HG02884 (cell line): ENCODE measurements around the gene HAAO.
"Not testable (repeated sequence)": the region's sequence is repeated elsewhere in the genome, so short reads cannot be mapped to it uniquely, and the experiment has no call there.

Experiments
- ATAC-seq: cut with Tn5 transposase; IDR thresholded peaks from one replicate; pipeline ENCODE4 v1.9.1; 2021; ENCODE audit warnings: mild to moderate bottlenecking, moderate library complexity; ENCODE audit not compliant: unreplicated experiment

HAAO gene

GRCh38 chr2:42752816-42753813, 39.3 kb downstream of the HAAO start:
- ATAC-seq = no peak

- ATAC-seq = peak; percentile 71
Measured at GRCh38 chr2:42752314-42752713, 40.1 kb downstream of the HAAO start.

GRCh38 chr2:42748840-42749239, 43.5 kb downstream of the HAAO start:
- ATAC-seq = no peak

- no peak for ATAC-seq
Measured at GRCh38 chr2:42747422-42747821, 45.0 kb downstream of the HAAO start.

- ATAC-seq = no peak
Measured at GRCh38 chr2:42744545-42745082, 47.8 kb downstream of the HAAO start.

GRCh38 chr2:42743659-42743990, 48.8 kb downstream of the HAAO start:
- ATAC-seq = no peak

GRCh38 chr2:42742740-42743658, 49.4 kb downstream of the HAAO start:
- no peak for ATAC-seq

- ATAC-seq = no peak
Measured at GRCh38 chr2:42741140-42741539, 51.2 kb downstream of the HAAO start.

- no peak for ATAC-seq
Measured at GRCh38 chr2:42736598-42737322, 55.6 kb downstream of the HAAO start.

GRCh38 chr2:42733852-42734251, 58.5 kb downstream of the HAAO start:
- ATAC-seq = no peak

GRCh38 chr2:42731316-42731715, 61.1 kb downstream of the HAAO start:
- not testable (repeated sequence) for ATAC-seq

GRCh38 chr2:42726680-42727079, 65.7 kb downstream of the HAAO start:
- ATAC-seq = no peak

GRCh38 chr2:42725657-42726056, 66.7 kb downstream of the HAAO start:
- ATAC-seq = no peak

- ATAC-seq = no peak
Measured at GRCh38 chr2:42724886-42725285, 67.5 kb downstream of the HAAO start.

GRCh38 chr2:42723465-42723864, 68.9 kb downstream of the HAAO start:
- ATAC-seq = no peak

GRCh38 chr2:42722320-42723190, 69.8 kb downstream of the HAAO start:
- peak; percentile 96 for ATAC-seq

- no peak for ATAC-seq
Measured at GRCh38 chr2:42721898-42722297, 70.5 kb downstream of the HAAO start.
